Testis (tissue), 3 donors: Measurements from ENCODE around the gene ADAMTSL1. TPM values are rescaled to one million over a fixed set of nuclear protein-coding genes. Genes with fewer than 3 reads are reported as not detected.
A peak's percentile ranks its signal among the peaks of the same experiment; 100 is the strongest.

Experiments used
- DNase-seq: peaks from one replicate; pipeline ENCODE4 v3.0.0-alpha.2; 2019
- H3K27ac ChIP-seq, 2 donors: fragments of 200-600 bp; sonication (generic); one replicate each; pipeline ENCODE4 v1.5.1; 2019
- H3K27me3 ChIP-seq: fragments of 200-600 bp; sonication (generic); one replicate; pipeline ENCODE4 v1.5.1; 2019
- H3K36me3 ChIP-seq: fragments of 200-600 bp; sonication (generic); one replicate; pipeline ENCODE4 v1.5.1; 2017; ENCODE audit warnings: low read depth; ENCODE audit errors: missing control alignments
- H3K4me1 ChIP-seq: fragments of 200-600 bp; sonication (generic); one replicate; pipeline ENCODE4 v1.5.1; 2019
- H3K4me3 ChIP-seq, 2 donors: fragments of 200-600 bp; sonication (generic); one replicate each; pipeline ENCODE4 v1.5.1; 2017 to 2019
- H3K9me3 ChIP-seq: fragments of 200-600 bp; sonication (generic); one replicate; pipeline ENCODE4 v1.5.1; 2017
- CTCF ChIP-seq, 3 experiments: fragments of 450-650 bp in 2 of 3; fragments of 200-600 bp in 1 of 3; sonication (generic) in 1 of 3; IDR thresholded peaks; one replicate each; pipeline ENCODE4 v1.5.1; 2016 to 2019; ENCODE audit warnings: antibody characterized with exemption in 3 of 3, mild to moderate bottlenecking in 2 of 3, moderate library complexity in 1 of 3
- POLR2A ChIP-seq: fragments of 450-650 bp; IDR thresholded peaks from one replicate; pipeline ENCODE4 v1.6.1; 2017; ENCODE audit warnings: antibody characterized with exemption, mild to moderate bottlenecking, moderate library complexity
- WGBS, 2 donors: methylation state at CpG; one replicate each; pipeline ENCODE4 v1.1.5; 2018; 5-methylcytosine and 5-hydroxymethylcytosine counted together
- intact Hi-C: fragments of 100-400 bp; cut with DNase I; formaldehyde crosslinking; loops from one replicate; pipeline ENCODE4 v1.15.1; 2023; ENCODE audit warnings: low total_unique reads
- polyA plus RNA-seq: library from polyadenylated mRNA; stranded (reverse); fragments of 350-450 nt; fragmentation: Illumina TruSeq; extraction: RNeasy Lipid Tissue Mini Kit (QIAGEN cat#74804); gene quantifications from one replicate; pipeline ENCODE4 v1.2.3, GENCODE V29; 2014; ENCODE audit warnings: low read depth, low replicate concordance; ENCODE audit not compliant: insufficient read depth
- total RNA-seq, 2 donors: library from RNA; depleted of rRNA; stranded (reverse); fragments of >200 nt; gene quantifications; one replicate each; pipeline ENCODE4 v1.2.3, GENCODE V29; 2016

ADAMTSL1 gene
- total and polyA plus RNA-seq, 3 donors from 2014 or later, result 4.7 to 12.3 (median 6.7) TPM

- 45 to 57% methylated on average over 14 of the region's 14 CpGs for WGBS, 2 donors
- Histone ChIP-seq H3K36me3 (no peaks in the 10 kb centered on the region), H3K27me3 (no peaks in the 10 kb centered on the region), H3K27ac (peak overlapping the region in 1 of 2 donors; percentile 39), H3K4me3 (no peak overlapping the region), H3K9me3 (no peaks in the 10 kb centered on the region), H3K4me1 (no peaks in the 10 kb centered on the region)
- TF ChIP-seq CTCF (IDR thresholded peaks at IDR 0.05), result no peak
- TF ChIP-seq POLR2A, result no peak
- intact Hi-C loops, result no loop called here
- DNase-seq, result peak; percentile 50
These were observed 387.9 kb downstream of the ADAMTSL1 start for GRCh38 chr9:18861609-18862544.

- Histone ChIP-seq H3K27me3 (no peaks in the 10 kb centered on the region), H3K27ac (no peak overlapping the region), H3K36me3 (no peaks in the 10 kb centered on the region), H3K9me3 (no peaks in the 10 kb centered on the region), H3K4me3 (no peak overlapping the region), H3K4me1 (no peaks in the 10 kb centered on the region)
- DNase-seq, result no peak
- WGBS, 2 donors, result 86 to 87% methylated on average over 4 of the region's 4 CpGs
- intact Hi-C loops, result no loop called here
- TF ChIP-seq CTCF (IDR thresholded peaks at IDR 0.05) (no peak), POLR2A (no peak)
These were observed 389.8 kb downstream of the ADAMTSL1 start for GRCh38 chr9:18863791-18864190.

- 97 to 100% methylated on average over 1 of the region's 1 CpG for WGBS, 2 donors
- H3K36me3 ChIP-seq, result no peaks in the 10 kb centered on the region
- H3K27me3 ChIP-seq, result no peaks in the 10 kb centered on the region
- H3K27ac ChIP-seq, result no peak overlapping the region
- DNase-seq, result no peak
- TF ChIP-seq POLR2A, result no peak
- TF ChIP-seq CTCF (IDR thresholded peaks at IDR 0.05), result no peak
- no peak overlapping the region for H3K4me3 ChIP-seq
- intact Hi-C loops, result no loop called here
- H3K4me1 ChIP-seq, result no peaks in the 10 kb centered on the region
- no peaks in the 10 kb centered on the region for H3K9me3 ChIP-seq
These were observed 390.6 kb downstream of the ADAMTSL1 start for GRCh38 chr9:18864516-18864915.

GRCh38 chr9:18865542-18865941 is 391.6 kb downstream of the ADAMTSL1 start:
- Histone ChIP-seq H3K36me3 (no peaks in the 10 kb centered on the region), H3K27ac (no peak overlapping the region), H3K27me3 (no peaks in the 10 kb centered on the region), H3K4me1 (no peaks in the 10 kb centered on the region), H3K4me3 (no peak overlapping the region), H3K9me3 (no peaks in the 10 kb centered on the region)
- intact Hi-C loops, result no loop called here
- WGBS, 2 donors, result 79 to 97% methylated on average over 3 of the region's 3 CpGs
- no peak for DNase-seq
- TF ChIP-seq CTCF (IDR thresholded peaks at IDR 0.05), result no peak
- TF ChIP-seq POLR2A, result no peak
